GM12872 (cell line): ENCODE results near the gene RNF113A.

Source experiments
- CTCF ChIP-seq: IDR thresholded peaks from 3 replicates; pipeline ENCODE4 v1.5.1; 2011; ENCODE audit warnings: low read depth, mild to moderate bottlenecking, low read length, moderate library complexity; ENCODE audit not compliant: insufficient read depth

RNF113A gene

DNA sequence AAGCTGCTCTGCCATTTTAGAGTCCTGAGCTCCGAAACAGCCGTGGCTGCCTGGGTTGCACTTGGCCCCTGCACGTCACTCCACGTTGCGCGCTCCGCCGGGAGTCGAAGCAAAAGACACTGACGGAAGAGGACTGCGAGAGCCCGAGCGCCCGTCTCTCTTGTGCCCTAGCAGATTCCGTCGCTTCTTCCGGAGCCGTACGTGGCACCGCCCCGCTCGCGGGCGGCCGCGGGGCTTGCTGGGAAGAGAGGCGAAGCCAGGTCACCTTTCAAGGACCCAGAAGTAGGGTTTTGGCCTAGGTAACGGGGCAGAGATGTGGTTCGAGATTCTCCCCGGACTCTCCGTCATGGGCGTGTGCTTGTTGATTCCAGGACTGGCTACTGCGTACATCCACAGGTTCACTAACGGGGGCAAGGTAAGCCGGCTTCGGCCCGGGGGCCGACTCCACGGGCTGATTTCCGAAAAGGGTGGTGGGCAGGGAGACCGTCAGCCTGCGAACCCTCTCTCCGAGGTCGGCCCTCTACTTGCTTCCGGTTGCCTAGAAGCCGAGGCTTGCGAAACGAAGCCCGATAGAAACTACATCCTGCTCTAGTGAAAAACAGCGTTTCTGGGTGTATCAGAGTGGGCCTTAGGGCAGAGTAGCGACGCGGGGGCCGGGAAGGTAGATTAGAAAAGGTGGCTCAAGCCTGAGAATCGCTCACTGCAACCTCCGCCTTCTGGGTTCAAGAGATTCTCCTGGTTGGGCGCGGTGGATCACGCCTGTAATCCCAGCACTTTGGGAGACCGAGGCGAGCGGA, at the start of gene RNF113A, which contains the start of gene NDUFA1:
Gene RNF113A, minus strand, starts transcription at position 135 of the 797 bp plus-strand sequence. Its CDS starts 120 bp downstream, at position 15.
Gene NDUFA1, plus strand, starts transcription at position 234 of the 797 bp plus-strand sequence. Its CDS starts 80 bp downstream, at position 314.
- no peak for TF ChIP-seq CTCF

DNA sequence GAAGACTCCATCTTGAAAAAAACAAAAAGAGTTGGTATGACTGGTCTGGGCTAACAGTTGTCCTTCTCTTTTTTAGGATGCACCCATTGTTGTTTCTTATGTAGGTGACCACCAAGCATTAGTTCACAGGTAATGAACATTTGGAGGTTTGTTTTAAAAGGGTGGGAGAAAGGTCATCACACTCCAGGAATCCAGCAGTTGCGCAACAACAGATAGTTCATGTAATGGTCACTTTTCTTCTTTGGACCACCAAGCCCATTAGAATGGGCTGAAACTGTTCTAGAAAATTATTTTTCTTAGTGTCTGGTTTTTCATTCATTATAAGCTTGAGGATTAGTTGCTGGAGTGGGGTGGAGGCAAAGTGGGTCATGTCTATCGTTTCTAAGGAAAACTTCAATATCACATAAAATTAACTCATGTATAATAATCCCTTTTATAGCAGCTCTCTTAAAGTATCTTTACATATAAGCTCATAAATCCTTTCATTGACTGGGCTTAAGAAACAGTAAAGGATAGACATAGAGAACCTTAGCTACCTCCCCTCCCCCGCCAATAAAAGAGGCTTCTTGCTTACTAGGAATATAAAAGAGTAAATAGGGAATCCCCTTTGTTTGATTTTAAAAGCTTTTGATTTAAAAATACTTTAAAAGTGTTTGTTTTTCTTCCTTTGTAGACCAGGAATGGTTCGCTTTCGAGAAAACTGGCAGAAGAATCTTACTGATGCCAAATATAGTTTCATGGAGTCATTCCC, 48.5 kb upstream of the RNF113A start:
- TF ChIP-seq CTCF: no peak

GRCh38 chrX:119917877-119918276, 46.3 kb upstream of the RNF113A start:
- TF ChIP-seq CTCF: no peak

DNA sequence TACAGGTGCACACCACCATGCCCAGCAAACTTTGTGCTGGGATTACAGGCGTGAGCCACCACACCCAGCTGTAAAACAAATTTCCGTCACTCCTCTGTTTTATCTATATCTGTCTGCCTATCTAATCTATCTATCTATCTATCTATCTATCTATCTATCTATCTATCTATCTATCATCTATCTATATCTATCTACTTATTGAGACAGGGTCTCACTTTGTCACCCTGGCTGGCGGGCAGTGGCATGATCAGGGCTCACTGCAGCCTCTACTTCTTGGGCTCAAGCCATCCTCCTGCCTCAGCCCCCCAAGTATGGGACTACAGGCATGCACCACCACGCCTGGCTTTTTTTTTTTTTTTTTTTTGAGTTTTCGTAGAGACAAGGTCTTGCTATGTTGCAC, 44.8 kb upstream of the RNF113A start:
- no peak for TF ChIP-seq CTCF

DNA sequence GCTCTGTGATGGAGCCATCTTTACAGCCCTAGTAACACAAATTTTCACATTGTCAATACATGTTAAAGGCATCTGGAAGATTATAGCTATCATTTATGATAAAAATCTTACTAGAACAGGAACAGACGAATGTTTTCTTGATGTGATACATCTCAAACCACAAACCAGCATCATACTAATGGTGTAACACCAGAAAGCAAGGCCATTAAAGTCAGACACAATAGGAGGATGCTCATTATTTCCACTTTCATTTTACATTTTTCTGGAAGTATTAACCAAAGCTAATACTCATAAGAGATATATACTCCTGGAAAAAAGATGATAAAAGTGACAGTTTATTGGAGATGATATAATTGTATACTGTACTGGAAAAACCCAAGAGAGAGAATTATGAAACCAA, 29.4 kb upstream of the RNF113A start:
- TF ChIP-seq CTCF: no peak

GRCh38 chrX:119899125-119899524, 27.6 kb upstream of the RNF113A start:
- TF ChIP-seq CTCF: no peak

DNA sequence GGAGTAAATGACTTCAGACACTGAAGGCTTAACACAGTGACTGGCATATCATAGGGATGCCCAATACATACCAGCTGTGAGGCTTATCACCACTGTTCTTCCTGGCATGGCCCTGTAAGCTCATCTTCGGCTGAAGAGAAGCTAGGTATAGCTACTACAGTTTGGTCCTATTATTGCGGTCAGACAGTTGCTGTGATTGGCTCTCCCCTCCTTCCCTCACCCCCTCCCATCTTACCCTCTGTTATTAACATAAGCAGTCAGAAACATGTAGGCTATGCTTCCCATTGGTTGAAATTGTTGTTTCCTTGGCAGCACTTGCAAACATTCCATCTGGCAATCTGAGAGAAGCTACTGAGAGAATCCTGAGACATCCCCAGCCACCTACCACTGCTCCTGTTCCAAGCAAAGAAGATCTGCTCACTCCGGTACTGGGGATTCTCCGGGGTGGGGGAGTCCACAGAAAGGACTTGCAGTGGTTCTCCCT, 24.4 kb upstream of the RNF113A start, which contains the start of gene AKAP14:
Gene AKAP14, plus strand, starts transcription at position 51 of the 484 bp plus-strand sequence. CDS start 7,331 bp downstream, outside the sequence.
- TF ChIP-seq CTCF: no peak
